ENCODE measurements around the gene SLFN12L. TPM values are rescaled to one million over a fixed set of nuclear protein-coding genes. Genes with fewer than 3 reads are reported as not detected.

Gene SLFN12L
- total RNA-seq, 1 experiment from 2014 or later, result 0.13 TPM

DNA sequence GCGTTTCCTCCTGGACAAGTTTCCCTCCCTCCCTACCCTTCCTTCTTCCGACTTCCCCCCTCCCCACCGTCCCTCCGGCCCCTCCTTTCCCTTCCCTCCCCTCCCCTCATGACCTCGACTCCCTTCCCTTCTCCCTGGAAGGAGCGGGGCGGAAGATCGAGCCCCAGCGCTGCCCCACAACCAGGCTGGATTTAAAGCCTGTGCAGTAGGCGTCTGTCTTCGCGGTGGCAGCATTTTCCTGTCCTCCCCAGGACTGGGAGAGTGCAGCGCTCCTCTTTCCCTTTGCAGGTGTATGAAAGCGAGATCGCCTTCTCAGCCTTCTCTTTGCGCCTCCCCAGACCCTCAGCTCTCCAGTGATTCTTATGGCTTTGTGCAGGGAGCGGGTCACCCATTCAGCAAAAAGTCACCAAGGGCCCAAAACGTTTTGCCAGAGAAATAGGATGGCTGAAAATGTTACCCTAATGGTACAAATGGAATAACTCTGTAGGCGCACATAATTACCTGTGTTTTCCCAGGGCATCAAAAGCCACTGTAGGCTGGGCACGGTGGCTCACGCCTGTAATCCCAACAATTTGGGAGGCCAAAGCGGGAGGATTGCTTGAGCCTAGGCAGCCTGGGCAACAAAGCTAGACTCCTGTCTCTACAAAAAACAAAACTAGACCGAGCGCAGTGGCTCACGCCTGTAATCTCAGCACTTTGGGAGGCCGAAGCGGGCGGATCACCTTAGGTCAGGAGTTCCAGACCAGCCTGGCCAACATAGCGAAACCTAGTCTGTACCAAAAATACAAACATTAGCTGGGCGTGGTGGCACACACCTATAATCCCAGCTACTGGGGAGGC lies 40.8 kb downstream of the SLFN12L start (continued):
- no peak for TF ChIP-seq FOXP4 (CRISPR knock-in tag; IDR thresholded peaks at IDR 0.05)

DNA sequence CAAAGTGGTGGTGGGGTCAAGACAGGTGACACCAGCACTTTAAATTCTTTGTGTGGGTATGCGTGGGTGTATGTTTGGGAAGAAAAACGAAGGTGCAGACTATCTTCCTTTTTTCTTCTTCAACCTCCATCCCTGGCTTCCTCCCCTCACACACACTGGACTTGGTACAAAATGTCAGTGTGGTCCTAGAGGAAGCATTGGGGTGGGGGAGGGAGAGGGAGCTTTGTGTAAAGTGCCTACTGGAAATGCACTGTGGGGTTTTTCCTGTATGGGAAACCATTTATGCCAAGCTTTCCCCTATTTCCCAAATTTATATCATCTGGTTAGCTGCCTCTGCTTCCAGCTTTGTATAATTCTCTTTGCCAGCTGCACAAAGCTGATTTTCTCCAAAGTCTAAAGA lies 44.4 kb downstream of the SLFN12L start:
- CTCF ChIA-PET, result interaction anchor here (0.8 to 3.7 kb wide), 2 partner anchors 40 to 180 kb away, joined by 3 to 12 read pairs; no protein-coding TSS in a partner anchor
- DNase-seq (ENCODE audit: low spot score) (no peak), ATAC-seq (no peak)
- Mint-ChIP-seq H3K27me3 (ENCODE audit: low read depth) (peaks cover 100% of the 10 kb centered on the region), H3K36me3 (no peaks in the 10 kb centered on the region), H3K4me3 (no peak overlapping the region), H3K27ac (no peak overlapping the region), H3K4me1 (peaks cover 68% of the 10 kb centered on the region), H3K9me3 (no peaks in the 10 kb centered on the region)
- TF ChIP-seq CBFB (CRISPR knock-in tag; IDR thresholded peaks at IDR 0.05; ENCODE audit: low read depth) (no peak), HMGXB4 (CRISPR knock-in tag; IDR thresholded peaks at IDR 0.05) (no peak)
- POLR2A ChIA-PET, result no interaction called here

DNA sequence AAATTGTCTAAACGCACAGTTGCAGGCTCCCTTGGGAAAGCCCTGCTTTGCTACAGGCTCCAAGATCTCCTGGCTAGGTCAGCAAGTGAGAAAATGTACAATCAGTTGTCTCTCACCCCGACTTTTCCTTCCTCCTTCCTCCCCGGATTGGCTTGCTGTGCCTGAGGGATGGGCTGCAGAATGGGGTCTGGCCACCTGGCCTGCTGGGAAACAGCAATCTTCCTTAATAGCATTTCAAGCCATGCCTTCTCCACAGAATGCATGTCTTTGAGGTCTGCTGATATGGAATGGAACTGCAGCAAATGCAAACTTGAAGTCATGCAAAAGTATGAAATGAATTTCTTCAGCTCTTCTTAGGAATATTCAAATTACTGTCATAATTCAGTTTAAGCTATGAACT lies 46.1 kb downstream of the SLFN12L start:
- Mint-ChIP-seq H3K4me3 (no peak overlapping the region), H3K9me3 (no peaks in the 10 kb centered on the region), H3K4me1 (peaks cover 69% of the 10 kb centered on the region), H3K27me3 (ENCODE audit: low read depth) (peaks cover 100% of the 10 kb centered on the region), H3K36me3 (no peaks in the 10 kb centered on the region), H3K27ac (no peak overlapping the region)
- POLR2A ChIA-PET, result no interaction called here
- DNase-seq (ENCODE audit: low spot score), result no peak
- no peak for ATAC-seq
- TF ChIP-seq, protein P1, sequence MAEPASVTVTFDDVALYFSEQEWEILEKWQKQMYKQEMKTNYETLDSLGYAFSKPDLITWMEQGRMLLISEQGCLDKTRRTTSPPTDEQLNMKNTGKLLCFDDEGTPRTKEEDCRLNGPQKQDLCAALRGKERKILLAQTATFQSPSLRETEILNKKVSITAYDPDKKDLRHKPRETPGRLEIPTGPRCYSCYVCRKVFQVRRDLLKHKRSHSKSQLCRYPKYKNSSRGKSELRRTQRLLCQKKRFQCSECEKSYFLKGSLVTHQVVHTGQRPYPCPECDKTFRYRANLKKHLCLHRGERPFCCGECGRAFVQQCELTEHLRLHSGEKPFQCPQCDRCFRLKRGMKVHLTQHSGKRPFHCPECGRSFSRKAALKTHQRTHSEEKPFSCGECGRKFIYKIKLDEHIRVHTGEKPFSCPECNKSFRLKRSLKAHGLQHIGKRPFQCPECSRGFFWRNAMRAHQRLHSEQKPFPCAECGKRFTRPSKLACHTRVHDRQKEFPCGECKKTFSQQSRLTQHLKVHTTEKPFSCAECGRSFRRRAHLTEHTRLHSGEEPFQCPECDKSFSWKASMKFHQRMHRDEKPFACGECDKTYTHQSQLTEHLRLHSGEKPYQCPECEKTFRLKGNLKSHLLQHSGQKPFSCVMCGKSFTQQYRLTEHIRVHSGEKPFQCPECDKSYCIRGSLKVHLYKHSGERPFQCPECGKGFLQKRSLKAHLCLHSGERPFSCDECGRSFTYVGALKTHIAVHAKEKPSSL (CRISPR knock-in tag; conservative IDR thresholded peaks at IDR 0.05), result no peak
- peak; percentile 88 for TF ChIP-seq ZNF121 (CRISPR knock-in tag; IDR thresholded peaks at IDR 0.05)
- CTCF ChIA-PET, result interaction anchor here (3.7 kb wide), 1 partner anchor 179 kb away, joined by 12 read pairs; no protein-coding TSS in a partner anchor

GRCh38 chr17:35489944-35490343 lies 47.5 kb downstream of the SLFN12L start:
- H3K27ac Mint-ChIP-seq, result no peak overlapping the region
- no peaks in the 10 kb centered on the region for H3K36me3 Mint-ChIP-seq
- peak; percentile 70 for DNase-seq (ENCODE audit: low spot score)
- peak; percentile 58 for ATAC-seq
- no peak for TF ChIP-seq ELF4 (CRISPR knock-in tag; IDR thresholded peaks at IDR 0.05; ENCODE audit: low read depth)
- TF ChIP-seq, protein P2, sequence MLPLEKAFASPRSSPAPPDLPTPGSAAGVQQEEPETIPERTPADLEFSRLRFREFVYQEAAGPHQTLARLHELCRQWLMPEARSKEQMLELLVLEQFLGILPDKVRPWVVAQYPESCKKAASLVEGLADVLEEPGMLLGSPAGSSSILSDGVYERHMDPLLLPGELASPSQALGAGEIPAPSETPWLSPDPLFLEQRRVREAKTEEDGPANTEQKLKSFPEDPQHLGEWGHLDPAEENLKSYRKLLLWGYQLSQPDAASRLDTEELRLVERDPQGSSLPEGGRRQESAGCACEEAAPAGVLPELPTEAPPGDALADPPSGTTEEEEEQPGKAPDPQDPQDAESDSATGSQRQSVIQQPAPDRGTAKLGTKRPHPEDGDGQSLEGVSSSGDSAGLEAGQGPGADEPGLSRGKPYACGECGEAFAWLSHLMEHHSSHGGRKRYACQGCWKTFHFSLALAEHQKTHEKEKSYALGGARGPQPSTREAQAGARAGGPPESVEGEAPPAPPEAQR (CRISPR knock-in tag; IDR thresholded peaks at IDR 0.05), result no peak
- TF ChIP-seq, protein P1 (CRISPR knock-in tag; conservative IDR thresholded peaks at IDR 0.05), result no peak
- H3K9me3 Mint-ChIP-seq, result no peaks in the 10 kb centered on the region
- peaks cover 100% of the 10 kb centered on the region for H3K27me3 Mint-ChIP-seq (ENCODE audit: low read depth)
- peaks cover 60% of the 10 kb centered on the region for H3K4me1 Mint-ChIP-seq
- peak overlapping the region; percentile 15; the same call in 1 of the 2 replicates for H3K4me3 Mint-ChIP-seq
- ChIA-PET CTCF (interaction anchor here (3.7 kb wide), 1 partner anchor 177 kb away, joined by 12 read pairs; no protein-coding TSS in a partner anchor), POLR2A (no interaction called here)

All from WTC11 (cell line).